GM23248 (cell line): ENCODE data around the gene TANGO6.

ENCODE experiments used
- EZH2 ChIP-seq: fragments of 200-600 bp; sonication (generic); IDR thresholded peaks from 2 replicates; pipeline ENCODE4 v1.6.1; 2018; ENCODE audit warnings: antibody characterized with exemption, mild to moderate bottlenecking; ENCODE audit not compliant: insufficient read depth, poor library complexity, severe bottlenecking
- EZH2phosphoT487 ChIP-seq: fragments of 200-600 bp; sonication (generic); IDR thresholded peaks from 2 replicates; pipeline ENCODE4 v1.6.1; 2018; ENCODE audit warnings: antibody characterized with exemption, moderate library complexity, mild to moderate bottlenecking, low read depth; ENCODE audit not compliant: insufficient read depth

- TF ChIP-seq EZH2 (no peak), EZH2phosphoT487 (no peak)
These were observed 17.9 kb downstream of the TANGO6 start for GRCh38 chr16:68860978-68861892.
